Body of pancreas (tissue), 4 donors: ENCODE measurements around the gene KRTAP5-7.
"Not testable (repeated sequence)": the region's sequence is repeated elsewhere in the genome, so short reads cannot be mapped to it uniquely, and the experiment has no call there.

Experiments used
- POLR2A ChIP-seq, 3 donors: fragments of 450-650 bp; IDR thresholded peaks; one replicate each; pipeline ENCODE4 v1.6.1; 2016; ENCODE audit warnings: antibody characterized with exemption in 3 of 3, mild to moderate bottlenecking in 2 of 3
- TF ChIP-seq, protein P1 (sequence below), 7 experiments: fragments of 450-650 bp in 4 of 7; fragments of 200-600 bp in 3 of 7; sonication (generic) in 3 of 7; IDR thresholded peaks; one replicate each; pipeline ENCODE4 v1.5.1; 2016 to 2019; ENCODE audit warnings: antibody characterized with exemption in 7 of 7

DNA sequence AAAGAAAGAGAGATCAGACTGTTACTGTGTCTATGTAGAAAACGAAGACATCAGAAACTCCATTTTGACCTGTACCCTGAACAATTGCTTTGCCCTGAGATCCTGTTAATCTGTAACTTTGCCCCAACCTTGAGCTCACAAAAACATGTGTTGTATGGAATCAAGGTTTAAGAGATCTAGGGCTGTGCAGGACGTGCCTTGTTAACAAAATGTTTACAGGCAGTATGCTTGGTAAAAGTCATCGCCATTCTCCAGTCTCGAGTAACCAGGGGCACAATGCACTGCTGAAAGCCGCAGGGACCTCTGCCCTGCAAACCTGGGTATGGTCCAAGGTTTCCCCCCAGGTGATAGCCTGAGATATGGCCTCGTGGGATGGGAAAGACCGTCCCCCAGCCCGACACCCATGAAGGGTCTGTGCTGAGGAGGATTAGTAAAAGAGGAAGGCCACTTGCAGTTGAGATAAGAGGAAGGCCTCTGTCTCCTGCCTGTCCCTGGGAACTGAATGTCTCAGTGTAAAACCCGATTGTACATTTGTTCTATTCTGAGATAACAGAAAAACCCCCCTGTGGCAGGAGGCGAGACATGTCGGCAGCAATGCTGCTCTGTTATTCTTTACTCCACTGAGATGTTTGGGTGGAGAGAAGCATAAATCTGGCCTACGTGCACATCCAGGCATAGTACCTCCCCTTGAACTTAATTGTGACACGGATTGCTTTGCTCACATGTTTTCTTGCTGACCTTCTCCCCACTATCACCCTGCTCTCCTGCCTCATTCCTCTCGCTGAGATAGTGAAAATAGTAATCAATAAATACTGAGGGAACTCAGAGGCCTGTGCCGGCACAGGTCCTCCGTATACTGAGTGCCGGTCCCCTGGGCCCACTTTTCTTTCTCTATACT, 7.9 kb downstream of the KRTAP5-7 start:
- TF ChIP-seq, protein P1, sequence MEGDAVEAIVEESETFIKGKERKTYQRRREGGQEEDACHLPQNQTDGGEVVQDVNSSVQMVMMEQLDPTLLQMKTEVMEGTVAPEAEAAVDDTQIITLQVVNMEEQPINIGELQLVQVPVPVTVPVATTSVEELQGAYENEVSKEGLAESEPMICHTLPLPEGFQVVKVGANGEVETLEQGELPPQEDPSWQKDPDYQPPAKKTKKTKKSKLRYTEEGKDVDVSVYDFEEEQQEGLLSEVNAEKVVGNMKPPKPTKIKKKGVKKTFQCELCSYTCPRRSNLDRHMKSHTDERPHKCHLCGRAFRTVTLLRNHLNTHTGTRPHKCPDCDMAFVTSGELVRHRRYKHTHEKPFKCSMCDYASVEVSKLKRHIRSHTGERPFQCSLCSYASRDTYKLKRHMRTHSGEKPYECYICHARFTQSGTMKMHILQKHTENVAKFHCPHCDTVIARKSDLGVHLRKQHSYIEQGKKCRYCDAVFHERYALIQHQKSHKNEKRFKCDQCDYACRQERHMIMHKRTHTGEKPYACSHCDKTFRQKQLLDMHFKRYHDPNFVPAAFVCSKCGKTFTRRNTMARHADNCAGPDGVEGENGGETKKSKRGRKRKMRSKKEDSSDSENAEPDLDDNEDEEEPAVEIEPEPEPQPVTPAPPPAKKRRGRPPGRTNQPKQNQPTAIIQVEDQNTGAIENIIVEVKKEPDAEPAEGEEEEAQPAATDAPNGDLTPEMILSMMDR (IDR thresholded peaks at IDR 0.05) = not testable (repeated sequence)
- TF ChIP-seq POLR2A (IDR thresholded peaks at IDR 0.05) = not testable (repeated sequence)
